Colonic mucosa (tissue), 4 donors: Measurements from ENCODE around the gene SYNJ2BP. TPM values are rescaled to one million over a fixed set of nuclear protein-coding genes. Genes with fewer than 3 reads are reported as not detected.
A peak's percentile ranks its signal among the peaks of the same experiment; 100 is the strongest.

ENCODE experiments used
- DNase-seq: peaks from one replicate; pipeline ENCODE4 v3.0.0-alpha.2; 2020
- H3K27ac ChIP-seq: fragments of 200-600 bp; one replicate; pipeline ENCODE4 v1.8.0; 2021
- H3K27me3 ChIP-seq: fragments of 200-600 bp; one replicate; pipeline ENCODE4 v1.8.0; 2021
- H3K36me3 ChIP-seq: fragments of 200-600 bp; one replicate; pipeline ENCODE4 v1.8.0; 2021
- H3K4me1 ChIP-seq: fragments of 200-600 bp; one replicate; pipeline ENCODE4 v1.8.0; 2021; ENCODE audit warnings: mild to moderate bottlenecking
- H3K4me3 ChIP-seq: fragments of 200-600 bp; one replicate; pipeline ENCODE4 v1.8.0; 2021
- H3K9ac ChIP-seq, 2 donors: one replicate each; pipeline ENCODE4 v1.7.0; 2013; ENCODE audit warnings: control low read depth in 2 of 2, low read depth in 2 of 2, low read length in 2 of 2
- H3K9me3 ChIP-seq: fragments of 200-600 bp; one replicate; pipeline ENCODE4 v1.8.0; 2021
- intact Hi-C: fragments of 100-400 bp; cut with DNase I; formaldehyde crosslinking; loops from one replicate; pipeline ENCODE4 v1.14.1; 2022
- total RNA-seq, 2 donors: library from RNA; stranded (reverse); fragmentation: NEBNext Ultra II Directional in 1 of 2; extraction: Animal tissue kit (Norgen Biotek cat#: 25700) in 1 of 2; gene quantifications; one replicate each; pipeline ENCODE4 v1.2.1, GENCODE V29; 2021
- TF ChIP-seq, protein P1 (sequence below): fragments of 200-600 bp; IDR thresholded peaks from one replicate; pipeline ENCODE4 v1.8.0; 2022; ENCODE audit warnings: antibody characterized with exemption, mild to moderate bottlenecking
- donor health status: healthy.
- donor health status: DM: no; HTN: no; CAD: no.
- donor health status: DM: no; HTN: no; CAD: no.

Gene SYNJ2BP
- total RNA-seq, 2 donors from 2014 or later: 50.6 to 55.4 TPM

DNA sequence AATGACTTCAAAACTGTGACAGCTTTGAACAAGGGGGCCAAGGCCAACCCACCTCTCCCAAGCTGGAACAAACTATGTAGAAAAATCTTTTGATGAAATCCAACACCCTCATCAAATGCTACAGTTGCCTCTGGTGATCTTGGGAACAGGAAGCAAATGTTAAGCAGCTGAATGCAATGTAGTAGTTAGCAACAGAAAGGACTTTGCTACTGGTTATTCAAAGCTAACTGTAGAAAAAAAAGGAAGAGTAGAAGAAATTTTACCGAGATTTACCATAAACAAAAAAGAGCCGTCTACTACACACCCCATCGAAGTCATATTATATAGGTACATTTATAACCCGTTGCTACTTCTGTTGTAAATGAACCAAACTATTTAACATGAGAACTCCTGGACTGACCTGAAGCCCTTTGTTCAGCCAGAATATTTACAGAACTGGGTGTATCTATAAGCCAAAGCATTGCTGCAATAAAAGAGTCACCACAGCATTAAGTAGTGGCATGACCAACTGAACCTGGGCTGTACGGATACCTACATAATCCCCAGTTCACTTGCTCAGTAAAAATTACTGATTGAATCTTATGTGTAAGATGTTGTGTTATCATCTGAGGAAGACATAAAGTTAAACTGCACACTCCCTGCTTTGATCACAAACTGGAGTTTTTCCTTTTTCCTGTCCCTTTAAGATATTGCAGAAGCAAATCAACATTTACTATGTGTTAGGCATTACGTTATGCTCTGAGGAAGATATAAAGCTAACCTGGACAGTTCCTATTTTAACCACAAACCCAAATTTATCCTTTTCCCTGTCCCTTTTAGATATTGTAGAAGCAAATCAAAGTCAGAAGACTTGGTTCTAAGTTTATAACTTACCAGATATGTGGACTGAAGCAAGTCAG is 25.1 kb downstream of the SYNJ2BP start:
- H3K4me3 ChIP-seq: no peak overlapping the region
- intact Hi-C loops: no loop called here
- peak overlapping the region; percentile 76 for H3K27ac ChIP-seq
- no peaks in the 10 kb centered on the region for H3K4me1 ChIP-seq
- no peaks in the 10 kb centered on the region for H3K36me3 ChIP-seq
- H3K9me3 ChIP-seq: no peaks in the 10 kb centered on the region
- H3K27me3 ChIP-seq: no peaks in the 10 kb centered on the region
- H3K9ac ChIP-seq: peak overlapping the region in 1 of 2 donors; percentile 49
- TF ChIP-seq, protein P1, sequence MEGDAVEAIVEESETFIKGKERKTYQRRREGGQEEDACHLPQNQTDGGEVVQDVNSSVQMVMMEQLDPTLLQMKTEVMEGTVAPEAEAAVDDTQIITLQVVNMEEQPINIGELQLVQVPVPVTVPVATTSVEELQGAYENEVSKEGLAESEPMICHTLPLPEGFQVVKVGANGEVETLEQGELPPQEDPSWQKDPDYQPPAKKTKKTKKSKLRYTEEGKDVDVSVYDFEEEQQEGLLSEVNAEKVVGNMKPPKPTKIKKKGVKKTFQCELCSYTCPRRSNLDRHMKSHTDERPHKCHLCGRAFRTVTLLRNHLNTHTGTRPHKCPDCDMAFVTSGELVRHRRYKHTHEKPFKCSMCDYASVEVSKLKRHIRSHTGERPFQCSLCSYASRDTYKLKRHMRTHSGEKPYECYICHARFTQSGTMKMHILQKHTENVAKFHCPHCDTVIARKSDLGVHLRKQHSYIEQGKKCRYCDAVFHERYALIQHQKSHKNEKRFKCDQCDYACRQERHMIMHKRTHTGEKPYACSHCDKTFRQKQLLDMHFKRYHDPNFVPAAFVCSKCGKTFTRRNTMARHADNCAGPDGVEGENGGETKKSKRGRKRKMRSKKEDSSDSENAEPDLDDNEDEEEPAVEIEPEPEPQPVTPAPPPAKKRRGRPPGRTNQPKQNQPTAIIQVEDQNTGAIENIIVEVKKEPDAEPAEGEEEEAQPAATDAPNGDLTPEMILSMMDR: no peak
- no peak for DNase-seq

DNA sequence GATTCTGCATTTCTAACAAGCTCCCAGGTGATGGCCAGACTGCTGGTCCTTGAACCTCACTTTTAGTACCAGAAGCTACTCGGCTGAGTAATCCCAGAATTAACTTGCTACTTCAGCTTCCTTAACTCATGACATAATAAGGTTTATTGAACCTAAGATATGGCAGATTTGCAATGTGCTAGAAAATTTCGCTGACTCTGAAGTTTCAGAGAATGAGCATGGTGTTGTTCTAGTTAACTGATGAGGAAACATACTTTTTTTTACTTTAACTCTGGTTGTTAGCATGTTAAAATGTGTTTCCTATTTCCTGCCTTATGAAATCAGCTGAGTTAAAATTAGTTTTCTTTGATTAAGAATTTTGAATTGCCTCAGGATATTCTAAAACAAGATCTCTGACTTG is 34.4 kb downstream of the SYNJ2BP start:
- Histone ChIP-seq H3K4me3 (no peak overlapping the region), H3K9ac (no peak overlapping the region), H3K9me3 (no peaks in the 10 kb centered on the region), H3K27me3 (no peaks in the 10 kb centered on the region), H3K4me1 (no peaks in the 10 kb centered on the region), H3K36me3 (no peaks in the 10 kb centered on the region), H3K27ac (no peak overlapping the region)
- intact Hi-C loops: no loop called here
- TF ChIP-seq, protein P1: no peak
- no peak for DNase-seq

DNA sequence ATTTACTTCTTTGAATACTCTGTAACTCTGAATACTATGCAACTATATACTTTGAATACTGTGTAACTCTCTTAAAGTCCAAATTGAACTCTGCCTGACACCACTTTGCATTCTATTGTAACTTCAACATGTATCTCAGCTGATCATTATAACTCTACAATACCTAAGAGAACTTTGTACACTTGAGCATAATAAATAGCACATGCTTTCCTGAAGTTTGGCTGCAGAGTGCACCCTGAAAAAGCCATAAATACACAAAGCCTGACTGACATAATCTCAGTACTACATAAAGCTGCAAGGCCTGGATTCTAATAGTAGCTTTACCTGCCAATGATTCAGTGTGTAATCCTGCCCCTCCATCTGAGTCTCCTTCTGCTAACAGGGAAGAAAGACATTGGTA is 36.1 kb downstream of the SYNJ2BP start:
- Histone ChIP-seq H3K27ac (no peak overlapping the region), H3K36me3 (no peaks in the 10 kb centered on the region), H3K9me3 (no peaks in the 10 kb centered on the region), H3K27me3 (no peaks in the 10 kb centered on the region), H3K4me3 (no peak overlapping the region), H3K4me1 (no peaks in the 10 kb centered on the region), H3K9ac (no peak overlapping the region)
- no peak for DNase-seq
- intact Hi-C loops: no loop called here
- TF ChIP-seq, protein P1: no peak

DNA sequence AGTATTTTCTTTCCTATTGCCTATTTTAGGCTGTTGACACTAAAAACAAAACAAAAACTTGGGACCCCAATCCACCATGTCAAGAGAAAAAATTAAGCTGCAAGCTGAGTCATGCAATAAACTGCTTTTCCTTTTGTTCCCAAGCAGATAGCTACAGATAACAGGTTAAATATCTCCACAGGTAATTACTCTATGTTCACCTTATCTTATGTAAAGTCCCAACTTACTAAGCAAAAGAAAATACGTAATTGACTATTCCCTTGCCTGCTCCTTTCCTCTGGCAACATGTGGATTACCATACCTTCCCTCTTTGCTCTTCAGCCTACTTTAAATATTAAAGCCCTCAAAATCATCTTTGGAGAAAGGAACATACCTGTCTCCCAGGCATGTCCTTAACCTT is 38.2 kb downstream of the SYNJ2BP start:
- Histone ChIP-seq H3K4me3 (no peak overlapping the region), H3K36me3 (no peaks in the 10 kb centered on the region), H3K4me1 (no peaks in the 10 kb centered on the region), H3K27me3 (no peaks in the 10 kb centered on the region), H3K9ac (no peak overlapping the region), H3K27ac (no peak overlapping the region), H3K9me3 (no peaks in the 10 kb centered on the region)
- DNase-seq: no peak
- TF ChIP-seq, protein P1: no peak
- intact Hi-C loops: no loop called here

Other genes with a start within 250 kb of the SYNJ2BP start
- under 1 TPM; 0.40 TPM for gene SLC8A3, start 228.1 kb downstream of the SYNJ2BP start, total RNA-seq
- gene COX16, start 57.4 kb downstream of the SYNJ2BP start, total RNA-seq: 10 to 100 TPM; 43.9 to 58.2 TPM
- not detected for gene ADAM21, start 35.1 kb upstream of the SYNJ2BP start, total RNA-seq
- under 1 TPM; 0.35 TPM for gene ADAM20, start 117.9 kb upstream of the SYNJ2BP start, total RNA-seq
- gene MED6, start 183.6 kb upstream of the SYNJ2BP start, total RNA-seq: 10 to 100 TPM; 25.7 to 28.0 TPM
- under 1 TPM; 0.66 to 0.82 TPM for gene TTC9, start 224.8 kb upstream of the SYNJ2BP start, total RNA-seq